ENCODE results near the gene RNF43. TPM values are rescaled to one million over a fixed set of nuclear protein-coding genes. Genes with fewer than 3 reads are reported as not detected.

RNF43 gene
- total RNA-seq, 1 donor from 2014 or later = 19.0 TPM

Other genes with a start within 250 kb of the RNF43 start
- gene EPX, start 224.8 kb downstream of the RNF43 start, total RNA-seq = not detected
- gene MKS1, start 198.3 kb downstream of the RNF43 start, total RNA-seq = 16.6 TPM
- not detected for gene LPO, start 178.9 kb downstream of the RNF43 start, total RNA-seq
- 0.06 TPM for gene MPO, start 136.6 kb downstream of the RNF43 start, total RNA-seq
- 30.2 TPM for gene TSPOAP1, start 88.7 kb downstream of the RNF43 start, total RNA-seq
- gene SUPT4H1, start 65.3 kb downstream of the RNF43 start, total RNA-seq = 72.4 TPM
- 0.09 TPM for gene HSF5, start 70.9 kb upstream of the RNF43 start, total RNA-seq
- 44.7 TPM for gene MTMR4, start 97.1 kb upstream of the RNF43 start, total RNA-seq

Data from mucosa of gallbladder (tissue), 1 donor.